Effector CD8-positive, alpha-beta T cell (primary cell): ENCODE results near the gene IDI2.

Source experiments
- DNase-seq: peaks from one replicate; lab custom pipeline; 2025; lab: John Stamatoyannopoulos, UW

IDI2 gene

DNA sequence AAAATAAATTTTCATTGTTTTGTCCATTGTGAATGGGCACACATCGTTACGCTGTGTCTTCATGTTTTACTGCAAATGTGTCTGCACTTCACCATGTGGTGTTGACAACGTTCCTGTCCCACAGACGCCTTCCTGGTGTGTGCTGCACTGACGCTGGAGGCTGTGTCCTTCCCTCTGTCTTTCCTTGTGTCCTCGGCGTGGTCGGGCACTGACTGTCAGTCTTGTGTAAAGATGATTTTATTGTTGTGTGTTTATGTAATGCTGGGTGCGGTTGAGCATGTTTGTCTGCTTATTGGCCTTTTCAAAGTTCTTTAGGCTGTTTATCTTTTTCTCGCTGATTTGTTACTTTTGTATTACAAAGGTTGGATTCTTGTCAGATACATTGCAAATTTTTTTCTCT lies 18.1 kb downstream of the IDI2 start:
- no peak for DNase-seq

DNA sequence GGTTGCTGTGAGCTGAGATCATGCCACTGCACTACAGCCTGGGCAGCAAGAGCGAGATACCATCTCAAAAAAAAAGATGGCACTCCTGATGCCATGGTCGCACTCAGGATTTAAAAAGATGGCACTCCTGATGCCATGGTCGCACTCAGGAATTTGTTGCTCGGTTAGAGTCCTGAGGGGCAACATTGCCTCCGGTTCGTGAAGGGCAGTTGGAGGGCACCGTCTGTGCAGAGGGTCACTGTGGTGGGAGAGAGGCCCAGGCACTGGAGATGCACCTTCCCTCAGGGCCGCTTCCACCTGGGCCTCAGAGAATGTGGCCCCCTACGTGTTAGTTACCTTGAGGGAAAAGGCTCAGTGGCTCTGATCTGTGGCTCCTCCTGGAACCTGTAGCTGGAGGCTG lies 19.1 kb downstream of the IDI2 start:
- DNase-seq: no peak

DNA sequence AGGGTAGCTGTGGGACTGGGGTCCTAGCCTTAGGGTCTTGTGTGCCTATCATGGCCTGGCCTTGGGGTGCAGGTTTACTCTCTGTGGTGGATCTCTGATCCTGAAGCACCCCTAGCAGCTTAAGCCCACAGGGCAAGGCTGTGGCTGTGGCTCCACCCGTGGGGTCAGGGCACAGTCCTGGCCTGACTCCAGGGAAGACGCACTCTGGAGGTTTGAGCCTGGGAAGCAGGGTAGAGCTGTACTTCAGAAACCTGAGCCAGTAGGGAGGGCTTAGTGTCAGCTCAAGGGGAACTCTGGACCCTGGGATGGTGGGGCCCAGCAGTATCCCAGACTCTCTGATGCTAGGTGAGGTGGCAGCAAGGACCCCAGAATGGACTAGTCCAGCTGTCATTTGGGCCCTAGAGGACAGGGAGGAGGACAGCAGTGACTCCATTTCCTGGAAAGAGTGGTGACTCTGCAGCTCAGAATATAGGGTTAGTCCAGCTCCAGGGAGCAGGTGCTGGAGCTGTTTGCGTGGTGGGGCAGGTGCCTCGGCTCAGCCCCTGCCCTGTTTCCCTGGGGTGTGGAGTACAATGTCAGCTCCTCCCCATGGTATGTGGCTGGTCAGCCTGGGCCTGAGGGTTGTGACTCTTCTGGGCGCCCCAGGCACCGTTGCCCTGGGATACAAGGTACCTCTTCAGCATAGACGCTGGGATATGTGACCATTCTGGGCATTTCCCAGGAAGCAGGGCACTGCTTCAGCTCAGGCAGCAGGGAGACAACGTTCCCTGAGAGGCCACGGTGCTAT lies 21.6 kb downstream of the IDI2 start:
- DNase-seq: no peak

DNA sequence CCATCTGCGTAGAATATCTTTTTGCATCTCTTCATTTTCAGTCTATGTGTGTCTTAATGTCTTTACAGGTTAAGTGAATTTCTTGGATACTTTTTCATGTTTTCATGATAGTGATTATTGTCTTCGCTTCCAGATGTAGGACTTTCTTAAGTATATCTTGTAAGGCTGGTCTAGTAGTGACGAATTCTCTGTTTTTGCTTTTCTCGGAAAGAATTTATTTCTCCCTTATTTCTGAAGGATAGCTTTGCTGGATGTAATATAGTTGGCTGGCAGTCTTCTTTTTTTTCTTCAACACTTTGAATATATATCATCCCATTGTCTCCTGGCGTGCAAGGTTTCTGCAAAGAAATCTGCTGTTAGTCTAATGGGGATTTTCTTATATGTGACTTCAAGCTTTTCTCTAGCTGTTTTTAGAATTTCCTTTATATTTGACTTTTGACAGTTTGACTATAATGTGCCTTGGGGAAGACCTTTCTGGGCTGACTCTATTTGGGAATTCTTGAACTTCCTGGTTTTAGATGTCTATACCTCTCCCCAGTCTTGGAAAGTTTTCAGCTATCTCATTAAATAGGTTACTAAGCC lies 23.1 kb downstream of the IDI2 start:
- no peak for DNase-seq

DNA sequence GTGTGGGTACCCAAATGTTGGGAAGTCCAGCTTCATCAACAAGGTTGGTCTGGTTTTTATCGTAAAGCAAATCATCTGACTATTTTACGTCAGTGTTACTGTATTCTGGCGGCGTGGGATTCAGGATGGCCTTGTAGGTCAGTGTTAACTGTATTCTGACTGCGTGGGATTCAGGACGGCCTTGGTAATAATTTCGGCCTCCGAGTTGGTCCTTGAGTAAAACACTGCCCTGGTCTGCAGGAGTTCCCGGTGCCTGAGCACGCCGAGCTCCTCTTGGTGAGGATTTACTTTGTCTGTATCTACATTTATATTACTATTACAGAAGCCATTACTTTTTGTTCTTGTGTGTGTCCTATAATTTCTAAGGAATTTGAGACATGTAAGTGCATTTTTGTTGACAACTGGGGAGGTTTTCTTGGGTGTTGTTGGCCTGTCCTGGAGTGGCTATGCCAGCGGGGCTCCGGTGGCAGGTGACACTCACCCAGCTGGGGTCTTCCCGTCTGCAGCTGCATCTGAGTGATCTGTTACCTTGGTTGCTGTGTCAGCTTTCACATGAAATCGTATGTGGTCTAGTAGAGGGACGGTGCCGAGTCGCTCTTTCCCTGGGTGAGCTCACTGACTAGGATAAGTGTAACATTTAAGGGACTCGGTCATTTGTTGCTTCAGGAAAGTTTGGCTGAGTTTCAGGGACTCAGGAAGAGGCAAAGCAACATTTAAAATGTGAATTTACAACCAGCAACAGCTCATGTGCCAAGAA lies 28.2 kb downstream of the IDI2 start:
- DNase-seq: no peak

DNA sequence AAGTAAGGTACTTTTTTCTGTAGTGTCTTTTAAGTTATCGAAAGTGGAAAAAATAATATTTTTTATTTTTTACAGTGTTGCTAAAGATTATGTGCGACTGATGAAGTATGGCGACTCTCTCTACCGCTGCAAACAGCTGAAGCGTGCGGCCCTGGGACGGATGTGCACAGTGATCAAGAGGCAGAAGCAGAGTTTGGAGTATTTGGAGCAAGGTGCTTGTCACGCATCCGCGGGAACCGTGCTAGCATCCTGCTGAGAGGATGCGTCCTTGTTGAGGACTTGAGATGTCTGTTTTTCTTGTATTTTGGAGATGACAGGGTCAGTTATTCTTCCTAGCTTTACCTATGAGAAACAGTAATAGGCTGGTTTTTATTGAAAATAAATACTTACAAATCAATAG lies 29.6 kb downstream of the IDI2 start:
- no peak for DNase-seq

DNA sequence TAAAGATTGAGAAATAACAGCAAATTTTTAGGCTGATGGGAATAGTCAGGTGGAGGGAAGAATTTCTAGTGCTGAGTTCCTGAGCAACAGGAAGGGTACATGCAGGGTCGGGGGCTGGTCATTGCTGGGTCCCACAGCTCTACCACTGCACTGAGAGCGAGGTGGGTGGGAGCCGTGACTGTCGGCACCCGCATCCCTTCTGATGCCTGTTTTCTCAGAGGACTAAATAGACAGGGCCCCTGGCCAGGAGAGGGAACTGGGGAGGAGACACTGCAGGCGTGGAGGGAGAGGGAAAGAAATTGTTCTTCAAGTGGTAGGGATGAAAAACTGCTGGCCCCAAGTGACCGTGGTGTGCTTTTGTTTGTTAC lies 30.1 kb downstream of the IDI2 start:
- no peak for DNase-seq

DNA sequence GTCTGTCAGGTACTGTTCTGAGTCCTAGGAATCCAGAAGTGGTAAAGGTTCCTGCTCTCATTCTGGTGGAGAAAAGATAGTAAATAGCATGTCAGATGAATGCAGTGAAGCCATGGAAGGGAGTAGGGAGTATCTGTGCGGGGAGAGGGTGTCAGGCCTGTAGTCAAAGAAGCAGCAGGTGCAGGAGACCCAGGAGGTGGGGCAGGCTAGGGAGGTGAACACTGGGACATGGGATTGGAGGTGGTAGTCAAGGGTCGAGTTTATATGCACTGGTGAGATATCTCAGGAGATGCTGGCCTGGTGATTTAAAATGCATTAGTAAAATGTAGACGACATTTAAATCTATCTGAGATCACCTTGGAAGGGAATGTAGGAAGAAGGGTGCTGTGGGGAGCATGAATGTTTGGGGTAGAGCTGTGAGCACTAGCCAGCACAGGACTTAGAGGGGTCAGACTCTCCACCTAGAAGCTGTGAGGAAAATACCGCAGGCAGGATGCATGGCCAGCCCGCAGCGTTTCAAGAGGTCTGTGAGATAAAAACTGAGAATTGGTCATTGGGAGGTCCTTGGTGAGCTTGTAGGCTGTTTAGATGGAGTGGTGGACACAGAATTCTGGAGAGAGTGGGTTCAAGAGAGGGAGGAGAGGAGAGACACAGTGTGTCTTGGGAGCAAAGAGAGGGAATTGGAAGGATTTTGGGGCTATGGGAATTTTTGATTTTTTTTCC lies 30.7 kb downstream of the IDI2 start:
- no peak for DNase-seq

DNA sequence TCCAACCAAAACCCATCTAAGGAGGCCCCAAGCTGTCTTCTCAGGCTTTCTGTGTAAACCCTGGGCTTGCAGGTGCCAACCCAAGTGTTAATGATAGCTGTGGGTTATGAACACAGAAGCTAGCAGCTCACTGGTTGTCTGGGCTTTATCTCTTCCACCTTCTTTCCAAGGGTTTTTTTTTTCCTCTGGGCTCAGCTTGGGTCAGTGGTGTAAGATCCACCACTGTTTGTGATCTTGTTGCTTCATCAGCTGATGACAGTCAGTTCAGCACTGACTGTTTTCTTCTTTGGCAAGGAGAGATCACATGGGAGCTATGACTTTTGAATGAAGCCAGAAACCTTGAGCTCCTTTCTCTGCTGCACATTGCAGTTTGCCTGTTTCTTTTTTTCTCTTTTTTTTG lies 32.8 kb downstream of the IDI2 start:
- DNase-seq: no peak

DNA sequence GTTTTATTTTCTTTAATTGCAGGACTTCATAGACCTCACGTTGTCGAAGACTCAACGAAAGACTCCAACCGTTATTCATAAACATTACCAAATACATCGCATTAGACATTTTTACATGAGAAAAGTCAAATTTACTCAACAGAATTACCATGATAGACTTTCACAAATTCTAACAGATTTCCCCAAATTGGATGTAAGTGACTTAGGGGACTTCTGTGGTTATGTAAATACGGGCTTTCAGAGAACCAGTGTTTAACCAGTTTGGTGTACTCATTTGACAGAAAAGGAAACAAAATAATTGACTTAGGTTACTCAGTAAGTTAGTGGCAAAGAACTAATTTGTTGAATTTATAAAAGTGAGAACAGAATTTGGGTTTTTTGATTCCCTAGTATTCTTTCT lies 33.2 kb downstream of the IDI2 start:
- DNase-seq: no peak

DNA sequence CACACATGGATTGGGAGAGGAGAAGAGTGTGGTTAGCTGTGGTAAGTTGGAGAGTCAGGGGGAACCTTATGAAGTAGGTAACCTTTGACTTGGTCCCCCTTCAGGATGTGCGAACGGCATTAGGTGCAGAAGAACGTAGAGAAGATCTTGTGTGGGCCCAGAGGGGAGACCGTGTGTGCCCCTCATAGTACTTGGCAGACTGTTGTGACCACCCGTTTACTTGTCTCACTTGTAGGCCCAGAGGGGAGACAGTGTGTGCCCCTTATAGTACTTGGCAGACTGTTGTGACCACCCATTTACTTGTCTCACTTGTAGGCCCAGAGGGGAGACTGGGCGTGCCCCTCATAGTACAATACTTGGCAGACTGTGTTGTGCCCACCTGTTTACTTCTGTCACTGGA lies 34.9 kb downstream of the IDI2 start:
- DNase-seq: no peak

DNA sequence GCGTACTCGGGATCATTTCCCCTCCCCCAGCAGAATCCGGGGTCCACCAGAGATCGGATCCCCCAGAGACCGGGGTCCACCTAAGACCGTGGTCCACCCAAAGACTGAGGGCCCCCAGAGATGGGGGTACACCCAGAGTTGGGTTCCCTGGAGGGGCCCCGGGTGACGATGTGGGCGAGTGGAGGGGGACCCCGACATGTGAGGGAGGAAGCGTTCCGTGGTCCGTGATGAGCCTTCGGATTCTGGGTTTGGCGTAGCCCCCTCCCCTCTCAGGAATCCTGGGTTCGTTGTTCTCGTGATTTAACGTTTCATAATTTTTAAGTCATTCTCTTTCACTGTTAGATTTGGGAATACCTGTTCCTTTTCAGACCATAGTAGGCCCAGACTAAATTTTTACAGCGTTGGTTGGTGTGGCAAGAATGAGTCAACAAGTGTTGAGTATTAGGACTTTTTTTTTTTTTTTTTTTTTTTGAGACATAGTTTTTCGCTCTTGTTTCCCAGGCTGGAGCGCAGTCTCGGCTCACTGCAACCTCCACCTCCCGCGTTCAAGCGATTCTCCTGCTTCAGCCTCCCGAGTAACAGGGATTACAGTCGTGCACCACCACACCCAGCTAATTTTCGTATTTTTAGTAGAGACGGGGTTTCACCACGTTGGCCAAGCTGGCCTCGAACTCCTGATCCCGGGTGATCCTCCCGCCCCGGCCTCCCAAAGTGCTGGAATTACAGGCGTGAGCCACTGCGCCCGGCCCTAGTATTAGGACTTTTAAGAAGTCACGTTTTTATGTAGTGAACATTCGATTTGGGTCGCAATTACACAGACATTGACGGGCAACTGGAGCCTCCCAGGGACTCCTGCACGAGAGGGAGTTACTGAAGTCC lies 36.8 kb downstream of the IDI2 start:
- no peak for DNase-seq

DNA sequence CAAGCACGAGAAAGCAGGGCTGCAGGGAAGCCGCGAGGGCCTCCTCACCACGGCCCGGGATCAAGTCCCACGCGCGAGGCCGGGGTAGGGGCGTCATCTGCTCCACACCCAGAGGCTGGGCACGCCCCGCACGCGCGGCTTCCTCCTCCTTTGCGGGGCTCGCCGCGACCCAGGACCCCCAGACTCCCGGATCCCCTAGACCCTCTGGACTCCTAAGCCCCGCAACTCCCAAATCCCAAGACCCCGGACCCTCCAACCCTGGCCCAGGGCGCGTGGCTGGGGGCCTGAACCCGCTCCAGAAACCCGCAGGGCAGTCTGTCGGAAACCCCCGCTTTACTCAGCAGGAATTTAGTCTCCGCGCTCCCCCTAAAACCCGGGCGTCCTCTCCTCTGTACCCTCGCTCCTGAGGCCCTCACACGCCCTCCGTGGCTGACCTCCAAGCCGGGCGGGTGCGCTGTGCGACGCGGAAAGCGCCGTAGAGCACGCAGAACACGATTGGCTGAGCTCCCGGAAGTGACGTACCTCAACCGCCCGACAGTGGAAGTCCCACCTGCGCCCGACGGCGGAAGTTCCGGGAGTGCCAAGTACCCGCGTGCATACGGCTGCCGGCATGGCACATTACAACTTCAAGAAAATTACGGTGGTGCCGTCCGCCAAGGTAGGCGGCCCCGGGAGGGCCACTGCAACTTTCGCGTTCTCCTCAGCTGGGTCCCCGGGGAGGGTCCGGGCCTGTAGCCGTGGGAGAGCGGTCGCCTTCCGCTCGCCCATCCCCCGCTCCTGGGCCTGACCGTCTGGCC lies 37.6 kb downstream of the IDI2 start, which contains the start of gene GTPBP4:
Gene GTPBP4, plus strand, starts transcription at position 565 of the 797 bp plus-strand sequence. Its CDS starts 46 bp downstream, at position 611.
- DNase-seq: peak; percentile 92

DNA sequence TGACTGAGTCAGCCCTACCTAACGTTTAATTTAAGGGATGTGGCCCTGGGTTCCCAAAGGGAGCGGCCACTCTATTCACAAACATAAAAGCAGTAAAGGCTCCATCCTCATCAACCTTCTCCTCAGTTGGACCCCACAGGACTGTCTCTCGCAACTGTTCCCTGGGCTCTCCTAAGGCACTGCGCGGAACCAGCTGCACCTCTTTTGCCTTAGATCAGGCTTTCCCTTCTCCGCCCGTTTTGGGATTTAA lies 38.1 kb downstream of the IDI2 start:
- DNase-seq: no peak

DNA sequence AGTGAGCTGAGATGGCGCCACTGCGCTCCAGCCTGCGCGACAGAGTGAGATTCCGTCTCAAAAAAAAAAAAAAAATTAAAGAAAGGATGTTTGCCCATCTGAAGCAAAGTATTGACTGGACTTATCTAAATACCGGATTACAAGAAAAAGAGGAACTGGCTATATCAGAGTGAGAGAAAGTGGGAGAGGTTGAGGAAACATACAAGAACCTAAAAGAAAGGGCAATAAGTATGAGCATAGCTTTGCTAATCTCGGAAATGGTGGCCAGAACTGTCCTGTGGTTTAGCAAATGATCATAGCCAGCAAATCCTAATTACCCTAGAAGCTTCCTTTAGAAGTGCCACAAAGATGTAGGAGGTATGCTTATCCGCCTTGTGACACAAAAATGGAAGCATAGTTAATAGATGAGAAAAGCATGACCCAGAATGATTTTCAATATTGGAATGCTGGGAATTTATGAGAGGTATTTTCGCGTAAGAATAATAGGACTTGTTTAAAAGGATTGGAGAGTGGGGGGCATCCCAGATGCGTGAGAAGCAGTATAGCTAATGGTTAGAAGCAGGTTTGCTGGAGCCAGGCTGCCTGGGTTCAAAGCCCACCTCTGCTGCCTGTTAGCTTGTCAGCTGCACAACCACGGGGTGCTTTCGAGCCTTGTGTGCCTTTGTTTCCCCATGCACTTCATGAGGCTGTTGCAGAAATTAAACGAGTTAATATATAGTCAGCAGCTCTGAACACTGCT lies 38.6 kb downstream of the IDI2 start:
- no peak for DNase-seq

DNA sequence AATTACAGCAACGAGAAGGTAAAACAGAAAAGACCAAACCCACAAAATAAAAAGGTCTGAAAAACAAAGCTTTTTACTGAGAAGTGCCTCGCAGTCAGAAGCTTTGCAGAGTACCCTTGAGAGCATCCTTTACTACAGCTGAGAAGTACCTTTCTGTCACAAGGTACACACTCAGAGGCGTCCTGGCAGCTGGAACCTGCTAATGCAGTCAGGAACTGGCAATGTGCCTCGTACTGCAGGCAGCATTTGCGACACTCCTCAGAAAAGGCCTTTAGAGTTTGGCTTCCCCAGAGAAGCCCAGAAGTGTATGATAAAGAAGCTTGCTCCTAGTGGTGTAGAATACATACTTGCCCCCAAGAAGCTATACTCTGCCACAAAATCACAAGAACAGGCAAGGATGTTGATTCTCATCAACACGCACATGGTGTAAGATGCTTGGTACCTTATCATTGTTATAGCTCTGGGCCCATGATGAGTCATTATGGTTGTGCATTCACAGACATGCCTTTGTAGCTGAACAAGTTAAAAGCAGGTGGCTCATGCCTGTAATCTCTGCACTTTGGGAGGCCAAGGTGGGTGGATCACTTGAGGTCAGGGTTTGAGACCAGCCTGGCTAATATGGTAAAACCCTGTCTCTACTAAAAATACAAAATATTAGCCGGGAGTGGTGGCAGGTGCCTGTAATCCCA lies 39.4 kb downstream of the IDI2 start:
- DNase-seq: no peak

DNA sequence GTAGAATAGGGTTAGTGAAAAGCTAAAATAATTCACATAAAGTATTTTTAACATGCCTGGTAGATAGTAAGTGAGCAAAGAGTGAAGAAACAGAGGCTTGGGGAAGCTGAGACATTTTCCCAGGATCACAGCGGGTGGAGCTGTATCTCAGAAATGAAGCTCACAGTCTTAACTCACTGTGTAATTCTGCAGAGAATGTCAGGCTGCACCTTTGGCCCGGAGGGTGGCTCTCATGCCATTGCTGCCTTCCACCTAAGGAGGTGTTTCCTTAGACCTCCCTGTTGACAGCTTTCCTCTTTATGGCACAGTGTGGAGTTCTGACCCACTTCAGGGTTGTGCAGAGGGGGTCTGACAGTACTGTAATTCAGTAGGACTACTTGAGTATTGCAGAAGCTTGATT lies 40.3 kb downstream of the IDI2 start:
- DNase-seq: no peak

DNA sequence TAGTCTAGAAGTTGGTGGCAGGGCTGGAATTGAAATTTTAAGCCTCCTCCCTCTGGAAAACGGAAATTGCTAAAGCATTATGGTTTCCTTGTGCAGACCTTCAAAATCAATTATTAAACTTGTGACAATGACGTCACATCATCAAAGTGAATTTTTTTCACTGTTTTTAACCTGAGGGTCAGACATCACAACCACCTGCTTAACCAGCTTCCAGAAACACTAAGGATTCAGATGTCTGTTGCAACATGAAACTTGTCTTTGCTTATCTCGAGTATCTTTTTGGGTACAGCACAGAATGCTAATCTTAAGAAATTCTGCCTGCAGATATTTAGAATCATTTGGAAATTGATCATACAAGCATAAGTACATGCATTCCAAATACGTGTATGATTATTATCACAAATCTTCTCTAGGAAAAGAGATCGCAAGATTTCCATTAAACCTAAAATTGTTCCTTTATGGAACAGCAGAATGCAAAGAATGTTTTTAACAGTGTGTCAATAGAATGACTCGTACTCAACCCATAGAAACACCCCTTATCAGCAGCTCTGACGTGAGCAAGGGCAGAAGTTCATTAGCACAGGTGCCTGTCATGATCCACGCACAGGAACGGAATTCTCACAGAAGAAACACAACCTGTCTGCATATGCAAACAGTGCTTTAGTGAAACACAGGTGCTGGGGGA lies 41.5 kb downstream of the IDI2 start:
- no peak for DNase-seq

DNA sequence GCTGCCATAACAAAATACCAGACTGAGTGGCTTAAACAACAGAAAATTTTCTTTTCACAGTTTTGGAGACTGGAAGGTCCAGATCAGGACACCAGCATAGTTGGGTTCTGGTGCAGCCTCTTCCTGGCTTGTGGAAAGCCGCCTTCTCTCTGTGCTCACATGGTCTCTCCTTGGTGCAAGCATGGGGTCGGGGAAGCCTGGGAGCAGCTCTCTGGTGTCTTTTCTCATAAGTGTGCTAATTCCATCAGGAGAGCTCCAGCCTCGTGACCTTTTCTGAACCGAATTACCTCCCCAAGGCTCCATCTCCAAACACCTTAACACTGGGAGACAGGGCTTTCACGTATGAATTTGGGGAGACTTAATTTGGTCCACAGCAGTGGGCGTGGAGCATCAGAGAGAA lies 42.3 kb downstream of the IDI2 start:
- no peak for DNase-seq
